ENCODE data around the gene PRSS22. TPM values are rescaled to one million over a fixed set of nuclear protein-coding genes. Genes with fewer than 3 reads are reported as not detected.

PRSS22 gene
- total RNA-seq, 2 donors from 2014 or later: 5.0 to 6.2 TPM

DNA sequence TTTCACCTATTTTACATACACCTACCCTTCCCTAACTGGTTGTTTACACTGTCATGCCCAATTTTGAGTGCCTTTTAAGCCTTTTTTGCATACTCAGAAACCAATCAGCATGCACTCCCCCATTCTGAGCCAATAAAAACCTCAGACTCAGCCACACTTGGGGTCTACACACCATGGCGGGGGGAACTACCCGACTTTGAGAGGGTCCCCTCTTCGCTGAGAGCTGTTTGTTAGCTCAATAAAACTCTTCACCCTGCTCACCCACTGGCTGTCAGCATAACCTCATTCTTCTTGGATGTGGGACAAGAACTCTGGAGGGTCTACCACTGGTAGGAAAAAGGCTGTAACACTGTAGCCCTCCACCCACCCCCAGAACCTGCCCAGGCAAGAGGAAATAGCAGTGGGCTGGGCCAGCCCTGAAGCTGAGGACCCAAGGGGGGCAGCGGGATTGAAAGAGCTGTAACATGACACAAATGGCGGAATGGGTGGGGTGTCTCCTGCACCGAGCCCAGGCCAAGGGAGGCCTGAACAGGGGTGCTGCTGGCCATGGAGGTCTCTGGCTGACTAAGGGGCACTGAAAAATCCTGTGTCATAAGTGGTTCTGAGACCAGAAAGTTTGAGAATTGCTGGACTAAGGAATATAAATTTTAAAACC is 22.0 kb upstream of the PRSS22 start:
- Histone ChIP-seq H3K9ac (ENCODE audit: extremely low read depth, low read length, poor library complexity, severe bottlenecking) (no peak overlapping the region), H3K36me3 (ENCODE audit: control insufficient read depth, insufficient read depth, low read length) (no peaks in the 10 kb centered on the region), H3K9me3 (ENCODE audit: control insufficient read depth, low read length) (peaks cover 7% of the 10 kb centered on the region), H3K27me3 (ENCODE audit: control insufficient read depth, insufficient read depth, low read length, poor library complexity, severe bottlenecking) (no peaks in the 10 kb centered on the region), H3K4me3 (ENCODE audit: low read length) (no peak overlapping the region), H3K4me1 (ENCODE audit: control insufficient read depth, insufficient read depth, low read length) (no peaks in the 10 kb centered on the region), H3K27ac (ENCODE audit: low read depth, low read length) (no peak overlapping the region)
- H3K4me3 Mint-ChIP-seq: no peak overlapping the region
- peaks cover 22% of the 10 kb centered on the region for H3K27me3 Mint-ChIP-seq (ENCODE audit: insufficient read depth)
- 78 to 86% methylated on average over 3 to 6 of the region's 6 CpGs for WGBS, 2 experiments (ENCODE audit: insufficient coverage in 1 of 2, insufficient read length in 1 of 2)
- no peaks in the 10 kb centered on the region for H3K36me3 Mint-ChIP-seq (ENCODE audit: low read depth)
- TF ChIP-seq, protein P1, sequence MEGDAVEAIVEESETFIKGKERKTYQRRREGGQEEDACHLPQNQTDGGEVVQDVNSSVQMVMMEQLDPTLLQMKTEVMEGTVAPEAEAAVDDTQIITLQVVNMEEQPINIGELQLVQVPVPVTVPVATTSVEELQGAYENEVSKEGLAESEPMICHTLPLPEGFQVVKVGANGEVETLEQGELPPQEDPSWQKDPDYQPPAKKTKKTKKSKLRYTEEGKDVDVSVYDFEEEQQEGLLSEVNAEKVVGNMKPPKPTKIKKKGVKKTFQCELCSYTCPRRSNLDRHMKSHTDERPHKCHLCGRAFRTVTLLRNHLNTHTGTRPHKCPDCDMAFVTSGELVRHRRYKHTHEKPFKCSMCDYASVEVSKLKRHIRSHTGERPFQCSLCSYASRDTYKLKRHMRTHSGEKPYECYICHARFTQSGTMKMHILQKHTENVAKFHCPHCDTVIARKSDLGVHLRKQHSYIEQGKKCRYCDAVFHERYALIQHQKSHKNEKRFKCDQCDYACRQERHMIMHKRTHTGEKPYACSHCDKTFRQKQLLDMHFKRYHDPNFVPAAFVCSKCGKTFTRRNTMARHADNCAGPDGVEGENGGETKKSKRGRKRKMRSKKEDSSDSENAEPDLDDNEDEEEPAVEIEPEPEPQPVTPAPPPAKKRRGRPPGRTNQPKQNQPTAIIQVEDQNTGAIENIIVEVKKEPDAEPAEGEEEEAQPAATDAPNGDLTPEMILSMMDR (conservative IDR thresholded peaks at IDR 0.05): no peak
- H3K27ac Mint-ChIP-seq: no peak overlapping the region
- H3K9me3 Mint-ChIP-seq: peaks cover 10% of the 10 kb centered on the region
- DNase-seq: no peak
- H3K4me1 Mint-ChIP-seq: peaks cover 6% of the 10 kb centered on the region

DNA sequence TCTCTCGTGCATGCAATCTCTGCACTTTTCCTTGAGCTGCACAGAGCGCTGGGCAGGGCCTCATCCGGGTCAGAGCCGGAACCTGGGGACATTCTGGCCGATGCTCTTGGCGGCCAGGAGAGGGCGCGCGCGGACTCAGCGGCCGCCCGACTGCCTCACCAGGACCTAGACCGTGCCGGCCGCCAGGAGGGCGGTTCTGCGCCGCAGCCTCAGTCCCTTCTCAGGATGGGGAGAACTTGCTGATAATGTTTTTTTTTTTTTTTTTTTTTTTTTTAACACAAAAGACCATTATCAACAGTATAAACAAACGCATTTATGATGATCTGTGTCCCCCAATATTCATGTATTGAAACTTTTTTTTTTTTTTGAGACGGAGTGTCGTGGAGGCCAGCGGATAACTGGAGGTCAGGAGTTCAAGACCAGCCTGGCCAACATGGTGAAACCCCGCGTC is 17.0 kb upstream of the PRSS22 start:
- Mint-ChIP-seq H3K4me1 (no peaks in the 10 kb centered on the region), H3K27ac (no peak overlapping the region), H3K9me3 (peaks cover 5% of the 10 kb centered on the region), H3K27me3 (ENCODE audit: insufficient read depth) (peaks cover 40% of the 10 kb centered on the region), H3K36me3 (ENCODE audit: low read depth) (no peaks in the 10 kb centered on the region), H3K4me3 (no peak overlapping the region)
- H3K4me3 ChIP-seq (ENCODE audit: low read length): no peak overlapping the region
- H3K27ac ChIP-seq (ENCODE audit: low read depth, low read length): no peak overlapping the region
- H3K9me3 ChIP-seq (ENCODE audit: control insufficient read depth, low read length): peaks cover 1% of the 10 kb centered on the region
- peaks cover 9% of the 10 kb centered on the region for H3K27me3 ChIP-seq (ENCODE audit: control insufficient read depth, insufficient read depth, low read length, poor library complexity, severe bottlenecking)
- TF ChIP-seq, protein P1 (conservative IDR thresholded peaks at IDR 0.05): peak; percentile 98
- WGBS, 2 experiments (ENCODE audit: insufficient coverage in 1 of 2, insufficient read length in 1 of 2): 10 to 24% methylated on average over 15 to 25 of the region's 25 CpGs
- no peaks in the 10 kb centered on the region for H3K4me1 ChIP-seq (ENCODE audit: control insufficient read depth, insufficient read depth, low read length)
- H3K9ac ChIP-seq (ENCODE audit: extremely low read depth, low read length, poor library complexity, severe bottlenecking): no peak overlapping the region
- no peaks in the 10 kb centered on the region for H3K36me3 ChIP-seq (ENCODE audit: control insufficient read depth, insufficient read depth, low read length)
- peak; percentile 90 for DNase-seq

DNA sequence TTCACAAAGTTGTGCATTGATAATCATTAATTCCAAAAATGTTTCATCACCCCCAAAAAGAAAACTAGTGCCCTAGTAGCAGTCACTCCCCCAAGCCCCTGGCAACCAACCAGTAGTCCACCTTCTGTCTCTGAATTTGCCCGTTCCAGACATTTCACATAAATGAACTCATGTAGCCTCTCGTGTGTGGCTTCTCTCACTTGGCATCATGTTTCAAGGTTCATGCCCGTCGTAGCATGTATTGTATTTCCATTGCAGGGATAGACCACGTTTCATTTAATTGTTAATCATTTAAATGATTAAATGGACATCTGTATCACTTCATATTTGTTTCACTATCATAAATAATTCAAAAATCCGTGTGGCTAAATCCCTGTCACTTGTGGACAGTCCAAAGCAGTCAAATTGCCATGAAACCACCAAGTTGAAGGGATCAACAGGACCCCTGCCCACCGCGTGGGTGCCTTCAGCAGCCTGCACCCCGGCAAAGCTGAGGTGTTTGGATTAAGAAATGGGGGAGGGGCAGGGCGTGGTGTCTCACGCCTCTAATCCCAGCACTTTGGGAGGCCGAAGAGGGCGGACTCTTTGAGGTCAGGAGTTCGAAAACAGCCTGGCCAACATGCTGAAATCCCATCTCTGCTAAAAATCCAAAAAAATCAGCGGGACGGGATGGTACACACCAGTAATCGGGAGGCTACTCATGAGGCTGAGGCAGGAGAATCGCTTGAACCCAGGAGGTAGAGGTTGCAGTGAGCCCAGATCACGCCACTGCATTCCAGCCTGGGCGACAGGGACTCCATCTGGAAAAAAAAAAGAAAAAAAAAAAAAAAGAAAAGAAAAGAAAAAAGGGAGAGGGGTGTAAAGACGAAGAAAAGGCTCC is 16.3 kb upstream of the PRSS22 start:
- peaks cover 15% of the 10 kb centered on the region for H3K27me3 ChIP-seq (ENCODE audit: control insufficient read depth, insufficient read depth, low read length, poor library complexity, severe bottlenecking)
- TF ChIP-seq, protein P1 (conservative IDR thresholded peaks at IDR 0.05): no peak
- no peak overlapping the region for H3K27ac ChIP-seq (ENCODE audit: low read depth, low read length)
- no peaks in the 10 kb centered on the region for H3K36me3 ChIP-seq (ENCODE audit: control insufficient read depth, insufficient read depth, low read length)
- WGBS, 2 experiments (ENCODE audit: insufficient coverage in 1 of 2, insufficient read length in 1 of 2): 76 to 79% methylated on average over 19 to 21 of the region's 21 CpGs
- no peaks in the 10 kb centered on the region for H3K9me3 ChIP-seq (ENCODE audit: control insufficient read depth, low read length)
- Mint-ChIP-seq H3K27me3 (ENCODE audit: insufficient read depth) (peaks cover 40% of the 10 kb centered on the region), H3K9me3 (no peaks in the 10 kb centered on the region), H3K36me3 (ENCODE audit: low read depth) (no peaks in the 10 kb centered on the region), H3K4me3 (no peak overlapping the region), H3K27ac (no peak overlapping the region), H3K4me1 (no peaks in the 10 kb centered on the region)
- DNase-seq: peak; percentile 64
- no peak overlapping the region for H3K4me3 ChIP-seq (ENCODE audit: low read length)
- H3K4me1 ChIP-seq (ENCODE audit: control insufficient read depth, insufficient read depth, low read length): no peaks in the 10 kb centered on the region
- H3K9ac ChIP-seq (ENCODE audit: extremely low read depth, low read length, poor library complexity, severe bottlenecking): no peak overlapping the region
